Spleen (tissue), 7 donors: ENCODE data around the gene TMEM144.

Source experiments
- POLR2A ChIP-seq, 3 donors: fragments of 450-650 bp; IDR thresholded peaks; one replicate each; pipeline ENCODE4 v1.5.1; 2017; ENCODE audit warnings: antibody characterized with exemption in 3 of 3, mild to moderate bottlenecking in 1 of 3
- TF ChIP-seq, protein P1 (sequence below), 11 experiments: fragments of 200-600 bp in 7 of 11; fragments of 450-650 bp in 4 of 11; sonication (generic) in 4 of 11; IDR thresholded peaks in 8 of 11; conservative IDR thresholded peaks in 3 of 11; 1 replicate in 7 of 11; 2 replicates in 4 of 11; pipeline versions ENCODE4 v1.4.0 to v1.8.0; 2016 to 2021; ENCODE audit warnings: antibody characterized with exemption in 11 of 11, inconsistent platforms in 4 of 11, mild to moderate bottlenecking in 1 of 11
- donor health status: DM: no; HTN: no; CAD: no; lungs with moderate emphysema.
- donor health status: DM: no; HTN: no; CAD: no.
- donor health status: DM: no; HTN: no; CAD: no.

DNA sequence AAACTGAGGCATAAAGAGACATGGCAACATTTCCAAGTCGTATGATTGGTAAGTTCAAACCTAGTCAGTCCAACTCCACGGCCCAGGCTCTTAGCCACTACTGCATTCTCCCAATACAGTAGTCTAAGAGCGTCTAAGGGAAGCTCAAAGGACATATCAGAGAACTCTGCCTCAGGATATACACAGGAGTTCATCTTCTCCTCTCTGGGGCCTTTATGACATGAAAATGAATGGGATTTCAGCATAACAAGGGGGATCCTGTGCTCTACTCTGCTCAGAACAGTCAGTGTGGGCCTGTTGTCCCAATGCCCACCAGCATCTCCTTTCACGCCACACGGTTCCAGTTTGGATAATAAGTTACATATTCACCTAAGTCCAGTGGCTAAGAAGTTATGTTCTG lies 41.7 kb upstream of the TMEM144 start:
- TF ChIP-seq, protein P1, sequence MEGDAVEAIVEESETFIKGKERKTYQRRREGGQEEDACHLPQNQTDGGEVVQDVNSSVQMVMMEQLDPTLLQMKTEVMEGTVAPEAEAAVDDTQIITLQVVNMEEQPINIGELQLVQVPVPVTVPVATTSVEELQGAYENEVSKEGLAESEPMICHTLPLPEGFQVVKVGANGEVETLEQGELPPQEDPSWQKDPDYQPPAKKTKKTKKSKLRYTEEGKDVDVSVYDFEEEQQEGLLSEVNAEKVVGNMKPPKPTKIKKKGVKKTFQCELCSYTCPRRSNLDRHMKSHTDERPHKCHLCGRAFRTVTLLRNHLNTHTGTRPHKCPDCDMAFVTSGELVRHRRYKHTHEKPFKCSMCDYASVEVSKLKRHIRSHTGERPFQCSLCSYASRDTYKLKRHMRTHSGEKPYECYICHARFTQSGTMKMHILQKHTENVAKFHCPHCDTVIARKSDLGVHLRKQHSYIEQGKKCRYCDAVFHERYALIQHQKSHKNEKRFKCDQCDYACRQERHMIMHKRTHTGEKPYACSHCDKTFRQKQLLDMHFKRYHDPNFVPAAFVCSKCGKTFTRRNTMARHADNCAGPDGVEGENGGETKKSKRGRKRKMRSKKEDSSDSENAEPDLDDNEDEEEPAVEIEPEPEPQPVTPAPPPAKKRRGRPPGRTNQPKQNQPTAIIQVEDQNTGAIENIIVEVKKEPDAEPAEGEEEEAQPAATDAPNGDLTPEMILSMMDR (IDR thresholded peaks at IDR 0.05 in 8 of 11, conservative IDR thresholded peaks at IDR 0.05 in 3 of 11) = no peak
- no peak for TF ChIP-seq POLR2A (IDR thresholded peaks at IDR 0.05)
